ENCODE measurements around the gene SLC35E3.

DNA sequence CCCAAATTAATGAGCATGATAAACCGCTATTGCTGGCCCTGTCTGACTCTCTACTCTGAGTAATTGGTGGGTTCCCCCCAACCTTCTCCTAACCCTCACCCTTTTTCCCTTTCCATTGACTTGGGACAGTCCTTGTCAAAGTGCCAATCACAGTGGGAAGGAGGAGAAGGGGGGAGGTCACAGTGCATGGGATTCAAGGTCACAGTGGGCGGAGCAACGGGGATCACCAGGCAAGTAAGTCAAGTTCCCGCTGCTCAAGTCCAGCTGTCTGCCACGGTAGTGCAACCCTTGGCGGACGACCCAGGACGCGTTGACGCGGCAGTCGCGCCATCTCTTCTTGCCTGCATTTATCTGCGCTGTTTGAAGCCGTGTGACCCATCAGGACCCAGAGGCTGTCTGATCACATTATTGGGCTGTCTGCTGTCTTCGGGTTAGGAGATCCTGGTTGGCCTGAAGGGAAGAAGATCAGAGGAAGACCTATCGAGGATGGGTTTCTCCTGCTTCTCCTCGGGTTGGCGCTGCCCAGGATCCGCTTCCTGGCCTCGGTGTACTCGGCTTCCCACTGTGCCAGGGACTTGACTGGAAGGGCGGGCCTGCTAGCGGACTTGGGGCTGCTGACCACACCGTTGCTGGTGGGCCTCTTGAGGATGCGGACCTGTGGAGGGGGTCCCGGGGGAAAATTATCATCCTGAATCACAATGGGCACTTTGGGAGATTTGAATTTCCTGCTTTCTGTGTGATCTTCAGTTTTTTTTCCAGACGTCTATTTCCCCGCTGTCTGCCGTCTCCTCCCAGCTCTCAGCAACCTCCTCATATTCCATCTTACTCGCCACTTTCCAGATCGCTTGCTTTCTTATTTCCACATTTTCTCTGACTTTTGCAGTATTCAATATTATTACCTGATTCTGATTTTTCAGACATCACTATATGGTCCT, 58.9 kb downstream of the SLC35E3 start:
- TF ChIP-seq, protein P1, sequence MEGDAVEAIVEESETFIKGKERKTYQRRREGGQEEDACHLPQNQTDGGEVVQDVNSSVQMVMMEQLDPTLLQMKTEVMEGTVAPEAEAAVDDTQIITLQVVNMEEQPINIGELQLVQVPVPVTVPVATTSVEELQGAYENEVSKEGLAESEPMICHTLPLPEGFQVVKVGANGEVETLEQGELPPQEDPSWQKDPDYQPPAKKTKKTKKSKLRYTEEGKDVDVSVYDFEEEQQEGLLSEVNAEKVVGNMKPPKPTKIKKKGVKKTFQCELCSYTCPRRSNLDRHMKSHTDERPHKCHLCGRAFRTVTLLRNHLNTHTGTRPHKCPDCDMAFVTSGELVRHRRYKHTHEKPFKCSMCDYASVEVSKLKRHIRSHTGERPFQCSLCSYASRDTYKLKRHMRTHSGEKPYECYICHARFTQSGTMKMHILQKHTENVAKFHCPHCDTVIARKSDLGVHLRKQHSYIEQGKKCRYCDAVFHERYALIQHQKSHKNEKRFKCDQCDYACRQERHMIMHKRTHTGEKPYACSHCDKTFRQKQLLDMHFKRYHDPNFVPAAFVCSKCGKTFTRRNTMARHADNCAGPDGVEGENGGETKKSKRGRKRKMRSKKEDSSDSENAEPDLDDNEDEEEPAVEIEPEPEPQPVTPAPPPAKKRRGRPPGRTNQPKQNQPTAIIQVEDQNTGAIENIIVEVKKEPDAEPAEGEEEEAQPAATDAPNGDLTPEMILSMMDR (IDR thresholded peaks at IDR 0.05) = no peak
- TF ChIP-seq POLR2A (IDR thresholded peaks at IDR 0.05) (no peak), POLR2AphosphoS5 (IDR thresholded peaks at IDR 0.05) (no peak)

Data from breast epithelium (tissue), 3 donors.